ENCODE measurements around the gene PLPPR5. TPM values are rescaled to one million over a fixed set of nuclear protein-coding genes. Genes with fewer than 3 reads are reported as not detected.

The PLPPR5 gene
- total RNA-seq, 4 donors from 2014 or later: 0.14 to 0.16 TPM; not detected in 2

DNA sequence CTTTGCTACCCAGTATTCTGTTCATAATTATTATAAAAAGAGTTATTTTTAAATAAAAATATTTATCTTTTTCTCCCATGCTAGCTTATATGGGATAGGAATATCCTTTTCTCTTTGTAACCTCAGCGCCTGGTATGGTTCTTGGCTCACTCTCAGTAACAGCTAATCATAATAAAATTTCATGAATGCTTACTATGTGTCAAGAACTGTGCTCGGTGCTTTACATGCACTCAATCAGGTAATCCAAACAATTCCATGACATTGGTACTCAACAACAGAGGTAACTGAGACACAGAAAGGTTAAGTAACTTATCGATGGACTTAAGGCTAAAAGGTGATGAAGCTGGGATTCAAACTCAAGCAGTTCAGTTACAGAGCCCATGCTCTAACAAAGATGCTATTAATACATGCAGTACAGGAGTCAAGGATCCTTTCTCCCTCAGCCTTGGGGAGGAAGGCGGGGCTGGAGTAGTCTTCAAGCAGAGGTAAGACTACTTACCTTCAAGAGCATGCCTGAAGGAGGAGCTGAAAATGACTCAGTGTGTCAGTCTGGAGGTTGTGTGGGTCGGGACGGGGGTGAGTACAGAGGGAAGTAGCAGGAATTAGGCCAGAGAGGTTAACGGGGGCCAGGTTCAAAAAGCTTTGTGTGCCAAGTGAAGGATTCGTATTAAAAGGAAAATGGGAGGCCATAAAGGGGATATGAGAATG lies 73.4 kb downstream of the PLPPR5 start:
- WGBS, 2 donors (ENCODE audit: low coverage in 1 of 2): 80 to 85% methylated on average over 8 of the region's 8 CpGs
- Histone ChIP-seq H3K4me3 (no peak overlapping the region), H3K36me3 (no peaks in the 10 kb centered on the region), H3K9me3 (no peaks in the 10 kb centered on the region), H3K27me3 (no peaks in the 10 kb centered on the region), H3K4me1 (no peaks in the 10 kb centered on the region), H3K27ac (no peak overlapping the region)
- TF ChIP-seq EP300 (IDR thresholded peaks at IDR 0.05; ENCODE audit: low read depth): no peak
- no peak for TF ChIP-seq POLR2A (IDR thresholded peaks at IDR 0.05)
- TF ChIP-seq POLR2AphosphoS5 (IDR thresholded peaks at IDR 0.05): no peak
- TF ChIP-seq, protein P1, sequence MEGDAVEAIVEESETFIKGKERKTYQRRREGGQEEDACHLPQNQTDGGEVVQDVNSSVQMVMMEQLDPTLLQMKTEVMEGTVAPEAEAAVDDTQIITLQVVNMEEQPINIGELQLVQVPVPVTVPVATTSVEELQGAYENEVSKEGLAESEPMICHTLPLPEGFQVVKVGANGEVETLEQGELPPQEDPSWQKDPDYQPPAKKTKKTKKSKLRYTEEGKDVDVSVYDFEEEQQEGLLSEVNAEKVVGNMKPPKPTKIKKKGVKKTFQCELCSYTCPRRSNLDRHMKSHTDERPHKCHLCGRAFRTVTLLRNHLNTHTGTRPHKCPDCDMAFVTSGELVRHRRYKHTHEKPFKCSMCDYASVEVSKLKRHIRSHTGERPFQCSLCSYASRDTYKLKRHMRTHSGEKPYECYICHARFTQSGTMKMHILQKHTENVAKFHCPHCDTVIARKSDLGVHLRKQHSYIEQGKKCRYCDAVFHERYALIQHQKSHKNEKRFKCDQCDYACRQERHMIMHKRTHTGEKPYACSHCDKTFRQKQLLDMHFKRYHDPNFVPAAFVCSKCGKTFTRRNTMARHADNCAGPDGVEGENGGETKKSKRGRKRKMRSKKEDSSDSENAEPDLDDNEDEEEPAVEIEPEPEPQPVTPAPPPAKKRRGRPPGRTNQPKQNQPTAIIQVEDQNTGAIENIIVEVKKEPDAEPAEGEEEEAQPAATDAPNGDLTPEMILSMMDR (IDR thresholded peaks at IDR 0.05): no peak
- in situ Hi-C loops (cut with MboI; ENCODE audit: low pct_ligation_motif_present in 1 of 4, low pct_unique_long_range_greater_than_20kb in 1 of 4, low sequenced_read_pairs in 3 of 4): no loop called here
- intact Hi-C loops (cut with DNase I; ENCODE audit: low total_unique reads): no loop called here
- no peak for DNase-seq

DNA sequence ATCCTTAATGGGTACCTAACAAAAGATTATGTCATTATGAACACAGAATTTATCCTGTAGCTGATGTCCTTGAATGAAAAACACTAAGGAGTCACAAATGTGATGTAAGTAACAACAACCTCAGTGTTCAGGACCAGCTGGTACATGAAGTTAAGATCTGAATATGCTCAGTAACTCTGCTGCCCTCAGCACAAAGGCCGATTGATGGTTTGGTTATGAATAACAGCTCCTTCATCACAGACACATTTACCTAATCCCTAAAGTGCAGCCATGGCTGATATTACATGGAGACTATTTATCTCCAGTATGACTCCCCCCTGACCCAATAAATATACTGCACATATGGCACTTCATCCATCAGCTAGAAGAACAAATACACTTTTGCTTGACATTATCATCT lies 75.2 kb downstream of the PLPPR5 start:
- WGBS, 2 donors (ENCODE audit: low coverage in 1 of 2): 58 to 86% methylated on average over 1 of the region's 1 CpG

DNA sequence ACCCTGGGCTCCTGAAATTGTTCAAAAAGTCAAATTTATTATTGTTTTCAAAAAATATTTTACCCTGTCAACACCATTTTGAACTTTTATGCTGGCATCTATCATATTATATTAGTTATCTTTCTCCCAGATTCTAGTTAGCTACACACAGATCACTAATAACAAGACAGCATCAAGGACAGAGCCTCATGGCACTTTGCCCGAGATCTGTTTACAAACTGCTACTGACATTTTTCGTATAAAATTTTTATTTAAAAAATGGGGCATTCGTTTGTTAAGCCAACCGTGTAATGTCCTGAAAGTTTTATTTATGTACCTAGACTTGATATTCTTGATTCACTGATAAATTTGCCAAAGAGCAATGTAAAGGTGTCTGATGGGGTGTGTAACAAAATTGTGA lies 78.1 kb downstream of the PLPPR5 start:
- in situ Hi-C loops (cut with MboI; ENCODE audit: low pct_ligation_motif_present in 1 of 4, low pct_unique_long_range_greater_than_20kb in 1 of 4, low sequenced_read_pairs in 3 of 4): no loop called here

More for the DNA sequence above, 75.2 kb downstream of the PLPPR5 start:
- DNase-seq: no peak
- Histone ChIP-seq H3K9me3 (no peaks in the 10 kb centered on the region), H3K4me1 (no peaks in the 10 kb centered on the region), H3K27me3 (no peaks in the 10 kb centered on the region), H3K36me3 (no peaks in the 10 kb centered on the region), H3K4me3 (no peak overlapping the region), H3K27ac (no peak overlapping the region)
- intact Hi-C loops (cut with DNase I; ENCODE audit: low total_unique reads): no loop called here
- in situ Hi-C loops (cut with MboI; ENCODE audit: low pct_ligation_motif_present in 1 of 4, low pct_unique_long_range_greater_than_20kb in 1 of 4, low sequenced_read_pairs in 3 of 4): no loop called here
- TF ChIP-seq POLR2A (IDR thresholded peaks at IDR 0.05) (no peak), EP300 (IDR thresholded peaks at IDR 0.05; ENCODE audit: low read depth) (no peak), POLR2AphosphoS5 (IDR thresholded peaks at IDR 0.05) (no peak)
- TF ChIP-seq, protein P1 (IDR thresholded peaks at IDR 0.05): no peak

DNA sequence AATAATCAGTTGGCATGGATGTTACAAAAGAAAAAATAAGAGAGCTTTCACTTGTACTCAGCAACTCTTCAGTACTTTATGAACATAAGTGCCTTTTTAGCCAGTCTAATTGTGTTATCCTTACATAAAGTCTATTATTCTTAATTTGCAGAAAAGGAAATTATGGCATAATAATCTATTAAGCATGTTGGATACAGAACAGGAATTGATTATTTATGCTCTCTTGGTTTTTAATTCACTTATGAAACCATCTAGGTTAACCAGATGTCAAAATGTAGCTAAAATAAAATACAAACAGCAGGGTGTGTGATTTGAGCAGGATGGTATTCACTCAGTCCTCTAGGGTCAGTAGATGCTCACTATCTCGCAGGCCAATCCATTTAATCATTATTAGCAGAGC lies 79.7 kb downstream of the PLPPR5 start:
- 61% methylated on average over 1 of the region's 1 CpG; no CpG with 5 or more reads in 1 of the 2 donors for WGBS, 2 donors (ENCODE audit: low coverage in 1 of 2)
- H3K9me3 ChIP-seq: no peaks in the 10 kb centered on the region
- H3K27me3 ChIP-seq: no peaks in the 10 kb centered on the region
- H3K4me1 ChIP-seq: no peaks in the 10 kb centered on the region
- in situ Hi-C loops (cut with MboI; ENCODE audit: low pct_ligation_motif_present in 1 of 4, low pct_unique_long_range_greater_than_20kb in 1 of 4, low sequenced_read_pairs in 3 of 4) (no loop called here), intact Hi-C loops (cut with DNase I; ENCODE audit: low total_unique reads) (no loop called here)
- H3K4me3 ChIP-seq: no peak overlapping the region
- H3K36me3 ChIP-seq: no peaks in the 10 kb centered on the region
- TF ChIP-seq, protein P1 (IDR thresholded peaks at IDR 0.05): no peak
- DNase-seq: no peak
- no peak overlapping the region for H3K27ac ChIP-seq

More for the DNA sequence above, 78.1 kb downstream of the PLPPR5 start:
- 70 to 71% methylated on average over 4 of the region's 4 CpGs for WGBS, 2 donors (ENCODE audit: low coverage in 1 of 2)
- intact Hi-C loops (cut with DNase I; ENCODE audit: low total_unique reads): no loop called here
- H3K36me3 ChIP-seq: no peaks in the 10 kb centered on the region
- TF ChIP-seq POLR2AphosphoS5 (IDR thresholded peaks at IDR 0.05) (no peak), EP300 (IDR thresholded peaks at IDR 0.05; ENCODE audit: low read depth) (no peak), POLR2A (IDR thresholded peaks at IDR 0.05) (no peak)
- TF ChIP-seq, protein P1 (IDR thresholded peaks at IDR 0.05): no peak
- H3K9me3 ChIP-seq: no peaks in the 10 kb centered on the region
- H3K27me3 ChIP-seq: no peaks in the 10 kb centered on the region
- DNase-seq: no peak
- H3K4me3 ChIP-seq: no peak overlapping the region
- H3K4me1 ChIP-seq: no peaks in the 10 kb centered on the region
- no peak overlapping the region for H3K27ac ChIP-seq

Data from transverse colon (tissue), 4 donors.